Measurements from ENCODE around the gene ZNF467.

ZNF467 gene

DNA sequence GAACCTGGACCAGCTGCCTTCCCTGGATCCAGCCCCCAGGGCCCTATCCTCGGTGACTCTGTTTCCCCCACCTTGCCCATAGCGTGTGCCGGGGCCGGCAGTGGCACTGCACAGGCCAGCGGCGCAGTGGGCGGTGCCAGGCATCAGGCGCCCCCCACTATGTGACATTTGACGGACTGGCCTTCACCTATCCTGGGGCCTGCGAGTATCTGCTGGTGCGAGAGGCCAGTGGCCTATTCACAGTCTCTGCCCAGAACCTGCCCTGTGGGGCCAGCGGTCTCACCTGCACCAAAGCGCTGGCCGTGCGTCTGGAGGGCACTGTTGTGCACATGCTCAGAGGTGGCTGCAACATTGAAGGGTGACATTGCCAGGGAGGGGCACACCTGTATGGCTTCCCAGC, 12.0 kb upstream of the ZNF467 start:
- no peak for FAIRE-seq

DNA sequence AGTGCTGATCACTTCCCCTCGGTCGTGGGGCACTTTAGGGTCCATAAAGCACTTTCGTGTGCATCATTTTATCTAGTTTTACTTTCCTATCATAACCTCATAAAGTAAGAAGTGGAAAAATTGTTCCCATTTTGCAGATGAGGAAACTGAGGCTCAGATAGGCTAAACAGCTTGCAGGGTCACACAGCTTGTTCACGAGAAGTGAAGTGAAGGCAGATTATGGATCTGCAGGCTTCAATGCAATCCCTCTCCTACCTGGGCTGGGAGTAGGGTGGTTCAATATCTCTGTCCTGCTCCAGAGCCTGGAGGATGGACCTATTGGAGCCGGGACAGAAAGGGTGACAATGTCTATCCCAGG, 10.8 kb upstream of the ZNF467 start:
- no peak for FAIRE-seq

DNA sequence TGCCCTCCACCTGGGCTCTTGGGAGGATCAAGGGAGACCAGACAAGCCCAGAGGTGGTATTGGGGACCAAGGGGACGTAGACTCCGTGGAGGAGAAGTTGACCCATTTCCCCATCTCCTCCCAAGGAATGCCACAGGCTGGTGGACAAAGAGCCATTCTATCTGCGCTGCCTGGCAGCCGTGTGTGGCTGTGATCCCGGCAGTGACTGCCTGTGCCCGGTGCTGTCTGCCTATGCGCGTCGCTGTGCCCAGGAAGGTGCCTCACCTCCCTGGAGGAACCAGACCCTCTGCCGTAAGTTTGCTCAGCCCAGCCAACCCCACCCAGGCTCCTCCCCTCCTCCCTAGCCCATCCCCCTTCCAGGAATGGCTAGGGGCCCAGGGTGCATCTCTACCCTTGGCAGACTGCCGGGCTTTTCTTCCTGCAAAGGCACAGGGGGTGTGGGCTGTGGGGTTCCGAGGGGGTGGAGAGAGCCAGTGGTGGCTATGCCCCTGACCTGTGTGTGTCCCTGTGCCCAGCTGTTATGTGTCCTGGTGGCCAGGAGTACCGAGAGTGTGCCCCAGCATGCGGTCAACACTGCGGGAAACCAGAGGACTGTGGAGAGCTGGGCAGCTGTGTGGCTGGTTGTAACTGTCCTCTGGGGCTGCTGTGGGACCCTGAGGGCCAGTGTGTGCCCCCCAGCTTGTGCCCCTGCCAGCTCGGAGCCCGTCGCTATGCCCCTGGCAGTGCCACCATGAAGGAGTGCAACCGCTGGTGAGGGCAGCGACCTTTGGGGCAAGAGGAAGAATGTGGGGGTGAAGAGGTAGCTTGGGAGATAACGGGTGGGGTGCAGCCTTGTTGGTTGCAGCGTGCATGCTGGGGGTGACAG, 10.2 kb upstream of the ZNF467 start:
- no peak for FAIRE-seq

DNA sequence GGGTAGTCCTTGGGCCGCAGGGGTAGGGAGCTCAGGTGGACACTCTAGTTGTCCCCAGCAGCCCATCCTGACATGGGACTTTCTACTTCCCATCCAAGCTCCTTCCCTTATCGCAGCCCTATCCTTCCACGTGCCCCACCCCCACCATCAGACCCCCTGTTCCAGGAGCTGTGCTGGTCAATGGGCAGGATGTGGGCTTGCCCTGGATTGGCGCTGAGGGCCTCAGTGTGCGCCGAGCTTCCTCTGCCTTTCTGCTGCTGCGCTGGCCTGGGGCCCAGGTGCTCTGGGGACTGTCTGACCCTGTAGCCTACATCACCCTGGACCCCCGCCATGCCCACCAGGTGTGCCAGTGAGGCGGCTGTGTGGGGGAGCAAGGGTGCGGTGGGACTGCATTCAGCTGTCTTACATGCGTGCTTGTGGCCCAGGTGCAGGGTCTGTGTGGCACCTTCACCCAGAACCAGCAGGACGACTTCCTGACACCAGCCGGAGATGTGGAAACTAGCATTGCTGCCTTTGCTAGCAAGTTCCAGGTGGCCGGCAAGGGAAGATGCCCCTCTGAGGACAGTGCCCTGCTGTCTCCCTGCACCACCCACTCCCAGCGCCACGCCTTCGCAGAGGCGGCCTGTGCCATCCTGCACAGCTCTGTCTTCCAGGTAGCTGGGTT, 9.4 kb upstream of the ZNF467 start:
- FAIRE-seq: no peak

DNA sequence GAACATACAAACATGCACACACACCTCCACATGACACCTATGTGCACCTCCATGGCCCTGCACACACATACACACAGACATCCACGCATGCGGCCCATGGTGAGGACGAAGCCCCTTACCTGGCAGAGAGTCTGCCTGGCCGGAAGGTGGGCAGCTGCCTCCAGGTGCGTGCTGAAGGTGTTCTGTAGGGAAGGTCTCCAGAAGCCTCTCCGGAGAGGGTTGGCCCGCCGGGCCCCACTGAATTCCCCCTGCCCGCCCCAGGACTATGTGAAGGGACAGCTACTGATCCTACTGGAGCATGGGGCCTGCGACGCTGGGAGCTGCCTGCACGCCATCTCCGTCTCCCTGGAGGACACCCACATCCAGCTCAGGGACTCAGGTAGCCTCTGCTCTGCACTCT, 8.5 kb upstream of the ZNF467 start:
- no peak for FAIRE-seq

DNA sequence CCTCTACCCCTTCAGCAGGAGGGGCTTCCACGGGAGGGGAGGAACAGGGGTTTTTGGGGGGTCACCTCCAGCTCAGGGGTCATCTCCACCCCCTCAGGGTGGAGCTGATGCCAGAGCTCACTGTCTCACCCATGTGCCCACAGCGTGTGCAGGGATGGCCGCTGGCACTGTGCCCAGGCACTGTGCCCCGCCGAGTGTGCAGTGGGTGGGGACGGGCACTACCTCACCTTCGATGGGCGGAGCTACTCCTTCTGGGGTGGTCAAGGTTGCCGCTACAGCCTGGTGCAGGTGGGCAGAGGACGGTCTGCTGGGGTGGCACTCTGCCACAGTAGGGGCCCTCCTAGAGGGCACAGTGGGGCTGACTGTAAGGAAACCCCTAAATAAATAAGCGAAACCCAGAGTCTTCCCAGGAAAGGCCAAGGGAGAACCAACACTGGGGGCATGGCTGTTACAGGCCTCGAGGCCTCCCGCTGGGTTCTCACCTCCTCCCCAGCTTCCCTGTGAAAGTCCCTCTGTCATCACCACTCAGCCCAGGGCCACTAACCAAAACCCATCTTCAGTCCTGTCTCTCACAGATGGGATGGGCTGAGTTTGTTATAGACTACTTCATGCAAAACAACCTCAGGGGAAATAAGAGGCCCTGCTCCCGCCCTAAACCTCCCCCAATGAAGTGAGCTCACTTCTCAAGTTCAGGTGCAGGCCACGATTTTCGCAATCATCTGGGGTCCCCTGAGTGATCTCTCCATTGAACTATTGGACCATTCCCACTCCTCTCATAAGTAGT, 7.4 kb upstream of the ZNF467 start:
- FAIRE-seq: no peak

DNA sequence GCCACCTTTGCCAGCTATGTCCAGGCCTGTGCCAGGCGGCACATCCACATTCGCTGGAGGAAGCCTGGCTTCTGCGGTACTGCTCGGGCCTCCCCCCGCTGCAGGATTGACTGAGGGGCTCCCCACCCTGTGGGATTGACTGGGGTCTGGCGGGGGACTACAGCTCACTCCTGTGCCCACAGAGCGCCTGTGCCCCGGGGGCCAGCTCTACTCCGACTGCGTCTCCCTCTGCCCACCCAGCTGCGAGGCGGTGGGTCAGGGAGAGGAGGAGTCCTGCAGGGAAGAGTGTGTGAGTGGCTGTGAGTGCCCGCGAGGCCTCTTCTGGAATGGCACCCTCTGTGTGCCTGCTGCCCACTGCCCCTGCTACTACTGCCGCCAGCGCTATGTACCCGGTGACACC, 6.7 kb upstream of the ZNF467 start:
- no peak for FAIRE-seq

DNA sequence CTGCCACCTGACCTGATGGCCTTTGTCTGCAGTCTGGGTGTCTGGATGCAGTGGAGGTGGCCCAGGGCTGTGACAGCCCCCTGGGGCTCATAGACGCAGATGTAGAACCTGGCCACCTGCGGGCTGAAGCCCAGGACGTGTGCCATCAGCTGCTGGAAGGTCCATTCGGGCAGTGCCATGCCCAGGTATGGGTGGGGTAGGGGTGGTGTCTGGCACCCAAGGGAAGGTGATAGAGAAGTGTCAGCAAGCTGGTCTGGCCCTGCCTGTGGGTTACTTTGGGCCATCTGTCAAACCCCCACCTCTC, 6.1 kb upstream of the ZNF467 start:
- no peak for FAIRE-seq

DNA sequence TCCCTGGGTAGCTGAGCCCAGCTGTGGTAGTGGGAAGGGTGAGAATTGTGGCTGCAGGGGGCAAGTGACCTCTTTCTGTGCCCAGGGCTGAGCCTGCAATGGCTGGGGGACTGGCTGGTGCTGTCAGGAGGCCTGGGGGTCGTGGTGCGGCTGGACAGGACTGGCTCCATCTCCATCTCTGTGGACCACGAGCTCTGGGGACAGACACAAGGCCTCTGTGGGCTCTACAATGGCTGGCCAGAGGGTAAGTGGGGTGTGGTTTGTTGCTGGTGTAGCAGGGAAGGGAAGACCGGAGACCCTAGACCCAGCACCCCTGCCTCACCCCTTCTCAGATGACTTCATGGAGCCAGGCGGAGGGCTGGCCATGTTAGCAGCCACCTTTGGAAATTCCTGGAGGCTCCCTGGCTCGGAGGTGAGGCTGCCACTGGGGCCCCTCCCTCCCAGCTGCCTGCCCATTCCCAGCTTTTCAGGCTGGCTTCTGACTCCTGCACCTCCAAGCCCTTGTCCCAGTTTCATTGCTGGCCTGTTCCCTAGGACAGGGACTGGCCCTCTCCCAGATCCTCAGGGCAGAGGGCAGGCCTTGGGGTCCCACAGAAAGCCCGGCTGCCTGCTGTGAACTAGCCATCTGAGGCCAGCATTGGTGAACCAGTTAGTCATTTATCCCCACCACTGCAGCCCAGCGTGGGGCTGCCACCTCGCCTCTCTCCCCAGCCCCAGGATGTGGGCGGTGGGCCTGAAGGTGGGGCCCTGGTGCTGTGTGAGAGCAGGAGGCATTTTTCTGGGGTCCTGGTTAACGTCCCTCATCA, 5.5 kb upstream of the ZNF467 start:
- FAIRE-seq: no peak

DNA sequence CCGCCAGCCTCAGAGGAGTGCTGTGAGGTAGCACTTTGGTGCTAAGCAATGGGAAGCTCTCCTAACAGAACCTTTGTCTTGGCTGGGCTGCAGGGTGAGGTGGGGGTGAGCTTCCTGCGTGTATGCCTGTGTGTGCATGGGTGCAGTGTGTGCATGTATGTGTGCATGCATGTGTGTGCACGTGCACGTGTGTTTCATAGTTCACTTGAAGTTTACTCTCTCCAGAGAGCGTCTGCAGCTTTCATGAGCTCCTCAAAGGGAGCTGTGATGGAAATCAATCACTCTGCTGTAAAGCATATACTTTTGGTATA, 4.9 kb upstream of the ZNF467 start:
- FAIRE-seq: no peak

DNA sequence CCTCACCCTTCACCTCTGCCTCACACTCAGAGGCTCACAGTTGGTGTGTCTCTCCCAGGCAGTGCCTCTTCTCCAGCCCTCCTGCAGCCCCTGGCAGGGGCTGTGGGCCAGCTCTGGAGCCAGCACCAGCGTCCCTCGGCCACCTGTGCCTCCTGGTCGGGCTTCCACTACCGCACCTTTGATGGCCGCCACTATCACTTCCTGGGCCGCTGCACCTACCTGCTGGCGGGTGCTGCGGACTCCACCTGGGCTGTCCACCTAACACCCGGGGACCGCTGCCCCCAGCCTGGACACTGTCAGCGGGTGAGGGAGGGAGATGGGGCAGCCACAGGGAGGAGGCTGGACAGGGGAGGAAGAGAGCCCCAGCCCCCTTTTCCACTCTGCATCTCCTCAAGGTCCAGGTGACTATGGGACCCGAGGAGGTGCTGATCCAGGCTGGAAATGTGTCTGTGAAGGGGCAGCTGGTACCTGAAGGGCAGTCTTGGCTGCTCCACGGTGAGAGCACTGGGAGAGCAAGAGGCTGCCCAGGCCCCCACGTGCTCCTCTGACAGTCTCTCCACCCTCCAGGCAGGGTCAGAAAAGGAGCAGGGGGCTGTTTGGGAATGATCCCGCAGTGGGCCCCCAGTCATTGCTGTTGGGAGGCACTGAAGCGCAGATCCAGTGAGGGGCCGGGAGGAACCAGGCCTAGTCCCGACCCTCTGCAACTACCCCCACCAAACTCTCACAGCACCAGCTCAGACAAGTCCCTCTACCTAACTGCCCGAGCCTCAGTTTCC, 4.4 kb upstream of the ZNF467 start:
- no peak for FAIRE-seq

DNA sequence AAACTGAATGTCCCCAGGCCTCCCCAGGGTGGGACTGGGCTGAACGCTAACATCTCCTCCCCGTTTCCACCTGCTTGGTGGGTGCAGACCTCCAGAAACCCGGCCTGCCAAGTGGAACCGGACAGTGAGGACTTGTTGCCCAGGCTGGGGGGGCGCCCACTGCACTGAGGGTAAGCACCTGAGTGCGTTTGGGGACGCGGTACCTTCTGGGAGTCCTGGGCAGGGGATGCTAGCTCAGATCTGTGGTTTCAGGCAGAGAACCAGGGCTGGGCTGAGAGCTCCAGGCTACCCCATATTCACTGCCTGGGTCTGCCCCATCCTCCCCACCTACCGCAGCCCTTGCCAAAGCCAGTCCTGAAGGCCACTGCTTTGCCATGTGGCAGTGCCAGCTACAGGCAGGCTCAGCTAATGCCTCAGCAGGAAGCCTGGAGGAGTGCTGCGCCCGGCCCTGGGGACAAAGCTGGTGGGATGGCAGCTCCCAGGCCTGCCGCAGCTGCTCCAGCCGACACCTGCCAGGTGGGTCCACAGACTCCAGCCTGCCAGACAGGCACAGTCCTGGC, 3.5 kb upstream of the ZNF467 start:
- no peak for FAIRE-seq

DNA sequence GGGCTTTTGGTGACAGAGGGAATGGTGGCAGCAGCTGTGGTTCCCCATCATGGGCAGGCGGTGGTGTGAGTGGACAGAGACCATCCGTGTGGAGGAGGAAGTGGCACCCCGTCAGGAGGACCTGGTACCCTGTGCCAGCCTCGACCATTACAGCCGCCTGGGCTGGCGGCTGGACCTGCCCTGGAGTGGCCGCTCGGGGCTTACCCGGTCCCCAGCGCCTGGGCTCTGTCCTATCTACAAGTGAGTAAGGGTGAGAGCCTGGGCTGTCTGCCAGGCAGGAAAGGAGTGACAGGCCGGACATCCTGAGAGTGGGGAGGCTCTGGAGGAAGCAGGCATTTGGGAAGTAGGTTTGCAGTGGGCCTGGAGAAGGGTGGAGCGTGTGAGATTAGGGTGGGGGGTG, 2.9 kb upstream of the ZNF467 start:
- FAIRE-seq: no peak

DNA sequence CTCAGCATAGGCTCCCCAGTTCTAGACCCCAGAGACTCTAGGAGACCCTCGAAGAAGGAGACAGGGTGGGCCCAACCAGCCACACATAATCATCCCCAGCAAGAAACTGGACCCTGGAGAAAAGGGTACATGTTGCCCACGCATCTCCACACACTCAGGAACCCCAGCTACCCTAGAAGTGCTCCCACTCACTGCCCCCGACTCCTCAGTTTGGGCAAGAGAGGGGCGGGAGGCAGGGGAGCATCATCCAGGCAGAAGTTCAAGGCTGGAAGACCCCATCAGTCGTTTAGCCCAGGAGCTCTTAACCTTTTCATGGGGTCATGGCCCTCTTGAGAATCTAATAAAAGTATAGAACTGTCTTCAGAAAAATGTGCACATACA, 1.8 kb upstream of the ZNF467 start:
- no peak for FAIRE-seq

DNA sequence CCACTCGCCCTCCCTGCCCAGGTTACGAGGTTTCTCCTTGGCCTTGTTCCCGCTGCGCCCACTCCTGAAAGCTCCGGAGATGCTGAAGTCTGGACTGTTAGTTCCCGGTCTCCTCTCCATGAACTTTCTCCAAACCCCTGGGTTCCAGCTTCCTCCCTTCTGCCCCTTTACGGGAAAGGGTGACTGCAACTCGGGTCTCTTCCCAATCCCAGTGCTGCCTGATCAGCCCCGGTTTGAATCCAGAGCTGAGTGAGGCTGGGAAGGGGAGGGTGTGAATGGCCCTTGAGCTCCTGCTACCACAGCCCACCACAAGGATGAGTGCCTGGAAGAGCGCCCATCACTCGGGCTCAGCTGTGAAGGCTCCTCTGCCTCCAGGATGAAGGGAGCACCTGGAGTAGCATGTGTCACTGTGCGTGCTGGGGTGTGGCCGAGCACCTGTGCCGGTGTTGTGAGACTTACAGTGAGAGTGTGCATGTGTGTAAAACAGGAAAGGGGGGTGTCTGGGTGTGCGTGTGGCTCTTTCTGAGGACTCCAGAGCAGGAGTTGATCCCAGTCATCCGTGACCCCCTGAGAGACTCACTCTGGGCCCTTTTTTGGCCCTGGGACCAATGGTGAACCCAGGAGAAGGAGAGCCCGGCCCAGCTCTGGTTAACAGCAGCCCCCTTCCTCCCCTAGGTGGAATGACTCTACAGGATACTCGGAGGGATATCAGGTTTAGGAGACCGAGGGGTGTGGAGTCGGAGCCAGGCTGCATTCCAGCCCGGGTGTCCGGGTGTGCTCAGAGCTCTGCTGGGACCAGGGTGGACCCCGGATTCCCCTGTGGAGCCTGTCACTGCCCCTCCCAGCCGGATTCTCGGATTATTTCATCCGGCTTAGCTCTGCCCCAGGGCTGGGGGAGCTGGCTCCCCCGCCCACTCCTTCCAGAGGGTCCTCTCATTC, 1.1 kb upstream of the ZNF467 start:
- no peak for FAIRE-seq

DNA sequence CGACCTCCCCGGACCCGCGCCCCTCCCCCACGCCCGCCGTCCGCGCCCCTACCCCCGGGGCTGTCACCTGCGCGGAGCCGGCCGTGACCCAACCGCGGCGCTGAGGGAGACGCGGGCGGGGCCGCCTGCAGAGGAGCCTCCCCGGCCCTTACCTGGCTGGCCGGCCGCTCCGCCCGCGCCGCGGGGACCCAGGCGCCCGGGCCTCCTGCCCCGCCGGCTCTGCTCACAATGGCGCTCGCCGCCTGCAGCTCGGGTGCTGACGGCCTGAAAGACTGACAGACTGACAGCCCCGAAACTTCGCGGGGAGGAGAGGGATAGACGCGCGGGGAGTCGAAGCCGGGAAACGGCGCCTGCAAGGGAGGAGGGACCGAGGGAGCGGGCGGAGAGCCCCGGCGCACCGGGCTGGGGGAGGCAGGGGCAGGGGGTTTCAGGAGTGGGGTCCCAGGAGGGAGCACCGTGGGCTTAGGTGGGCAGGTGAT, 393 bp downstream of the ZNF467 start:
- FAIRE-seq: no peak

DNA sequence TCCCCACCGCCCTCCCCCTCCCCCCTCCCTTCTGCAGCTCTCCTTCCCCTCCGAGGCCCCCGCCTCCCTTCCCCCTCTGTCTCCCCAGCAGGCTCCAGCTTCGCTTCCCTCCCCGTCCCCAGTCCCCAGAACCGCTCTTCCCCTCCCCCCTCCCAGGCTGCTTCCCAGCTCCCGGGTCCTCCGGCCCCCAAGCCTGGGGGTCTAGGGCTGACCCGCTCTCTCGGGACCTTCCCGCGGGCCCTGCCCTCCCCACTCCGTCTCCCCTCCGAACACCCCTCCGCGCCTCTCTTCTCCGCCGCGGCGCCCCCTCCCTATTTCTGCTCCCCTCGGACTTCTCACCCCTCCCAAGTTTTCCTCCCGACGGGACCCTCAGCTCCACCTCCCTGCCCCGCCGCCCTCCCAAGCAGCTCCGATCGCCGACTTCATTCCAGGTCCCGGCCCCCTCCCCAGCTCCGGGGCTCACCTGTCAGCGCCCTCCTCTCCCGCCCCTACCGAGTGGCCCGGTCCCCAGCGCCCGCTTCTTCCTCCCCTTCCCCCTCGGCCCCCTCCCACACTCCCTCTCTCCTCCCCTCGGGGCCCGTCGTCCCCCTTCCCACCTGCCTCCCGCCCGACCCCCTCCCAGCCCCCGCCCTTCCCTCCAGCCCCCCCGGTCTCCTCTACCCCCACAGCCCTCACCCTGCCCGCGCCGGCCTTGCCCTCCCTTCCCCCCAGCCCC, 990 bp downstream of the ZNF467 start:
- no peak for FAIRE-seq

DNA sequence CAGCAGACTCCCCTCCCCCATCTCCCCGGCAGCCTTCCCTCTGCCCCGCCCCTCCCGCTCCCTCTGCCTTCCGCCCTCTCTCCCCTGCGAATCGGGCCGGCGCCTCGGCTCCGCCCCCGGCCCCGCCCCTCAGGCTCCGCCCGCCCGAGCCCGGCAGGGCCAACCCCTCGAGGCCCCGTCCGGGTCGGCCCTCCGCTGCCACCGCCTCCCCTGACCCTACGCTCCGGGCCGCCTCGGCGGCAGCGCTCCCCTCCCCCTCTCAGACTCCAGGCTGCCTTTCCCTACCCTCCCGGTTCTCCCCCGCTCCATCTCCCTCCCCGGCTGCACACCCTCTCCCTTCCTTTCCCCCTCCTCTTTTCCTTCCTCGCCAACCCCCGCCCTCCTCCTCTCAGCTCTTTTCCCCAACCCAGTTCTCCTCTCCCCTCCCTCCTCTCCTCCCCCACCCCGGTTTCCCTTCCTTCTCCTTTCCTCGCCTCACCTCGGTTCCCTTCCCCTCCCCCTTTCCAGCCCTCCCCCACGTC, 1.6 kb downstream of the ZNF467 start:
- no peak for FAIRE-seq

DNA sequence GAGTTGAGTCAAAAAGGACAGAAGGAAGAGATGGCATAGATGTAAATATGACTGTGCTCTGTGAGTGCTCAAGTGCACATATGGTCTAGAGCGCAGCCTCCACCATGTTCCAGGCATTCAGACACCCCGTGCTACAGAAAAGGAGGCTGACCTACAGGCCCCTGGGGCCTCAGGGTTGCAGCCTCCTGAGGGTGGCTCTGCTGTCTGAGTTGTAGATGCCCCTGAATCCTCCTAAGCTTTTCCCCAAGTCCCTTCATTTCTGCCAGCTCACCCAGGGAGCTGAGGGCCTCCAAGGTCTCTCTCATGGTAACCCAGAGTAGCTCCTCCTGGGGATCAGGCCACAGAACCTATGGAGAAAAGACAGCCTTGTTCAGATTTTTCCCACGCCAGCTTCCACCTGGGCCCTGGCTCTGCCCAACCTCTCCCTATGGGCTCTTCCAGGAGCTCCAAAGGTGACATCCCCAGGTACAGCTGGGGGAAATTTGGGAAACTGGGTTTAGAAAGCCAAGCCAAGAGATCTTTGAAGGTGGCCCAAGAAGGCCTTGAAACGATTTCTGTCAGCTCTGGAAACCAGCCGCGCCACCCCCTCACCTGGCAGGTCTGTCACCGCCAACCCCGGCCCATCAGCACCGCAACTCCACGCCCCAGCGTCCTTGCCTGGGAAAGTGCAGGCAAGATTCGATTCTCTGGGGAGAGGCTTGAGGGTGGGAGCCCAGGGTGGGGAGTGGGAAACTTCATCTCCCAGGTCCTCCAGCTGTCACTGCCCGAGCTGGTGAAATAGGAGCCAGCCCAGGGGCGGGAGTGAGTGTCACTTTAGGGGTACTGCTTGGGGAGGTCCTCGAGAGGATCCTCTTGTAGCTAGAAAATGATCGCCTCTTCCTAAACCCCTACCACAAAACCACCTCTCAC, 2.4 kb downstream of the ZNF467 start:
- FAIRE-seq: no peak

Measured in G401.6 (cell line).